Right lobe of liver (tissue), 6 donors: ENCODE results near the gene ZNF408. TPM values are rescaled to one million over a fixed set of nuclear protein-coding genes. Genes with fewer than 3 reads are reported as not detected.

ENCODE experiments used
- ATAC-seq, 4 donors: fragments of 200-7000 bp; cut with Tn5 transposase; one replicate each; pipeline ENCODE4 v1.9.1; 2020; ENCODE audit warnings: mild to moderate bottlenecking in 4 of 4, moderate library complexity in 4 of 4
- DNase-seq, 3 donors: peaks; one replicate each; pipeline ENCODE4 v3.0.0-alpha.2; 2020
- H3K27ac ChIP-seq, 3 donors: fragments of 200-600 bp; one replicate each; pipeline ENCODE4 v1.8.0; 2022
- H3K27me3 ChIP-seq, 2 donors: fragments of 200-600 bp; one replicate each; pipeline ENCODE4 v1.8.0; 2022
- H3K36me3 ChIP-seq, 4 donors: fragments of 200-600 bp; sonication (generic) in 1 of 4; one replicate each; pipeline versions ENCODE4 v1.5.1 to v1.8.0; 2017 to 2022; ENCODE audit warnings: control low read depth in 1 of 4
- H3K4me1 ChIP-seq, 4 donors: fragments of 200-600 bp; sonication (generic) in 1 of 4; one replicate each; pipeline versions ENCODE4 v1.5.1 to v1.8.0; 2017 to 2022; ENCODE audit warnings: control low read depth in 1 of 4
- H3K4me3 ChIP-seq, 3 donors: fragments of 200-600 bp; one replicate each; pipeline ENCODE4 v1.8.0; 2022
- H3K9me3 ChIP-seq, 4 donors: fragments of 200-600 bp; sonication (generic) in 1 of 4; one replicate each; pipeline versions ENCODE4 v1.5.1 to v1.8.0; 2017 to 2022; ENCODE audit warnings: control low read depth in 1 of 4
- POLR2A ChIP-seq: fragments of 450-650 bp; IDR thresholded peaks from one replicate; pipeline ENCODE4 v1.6.1; 2017; ENCODE audit warnings: antibody characterized with exemption, mild to moderate bottlenecking
- WGBS: methylation state at CpG from one replicate; pipeline ENCODE4 v1.1.6; 2018; ENCODE audit warnings: low coverage, low lambda C conversion rate; ENCODE audit not compliant: insufficient coverage; ENCODE audit errors: missing lambda C conversion rate; 5-methylcytosine and 5-hydroxymethylcytosine counted together
- intact Hi-C, 2 donors: fragments of 100-400 bp; cut with DNase I; formaldehyde crosslinking; loops; one replicate each; pipeline versions ENCODE4 v1.11.2 to v1.14.1; 2022
- total RNA-seq, 6 experiments: library from RNA; depleted of rRNA in 2 of 6; stranded (reverse); fragments of >200 nt in 2 of 6; fragmentation: NEBNext Ultra II Directional in 3 of 6; extraction: Animal tissue kit (Norgen Biotek cat#: 25700) in 3 of 6; gene quantifications; one replicate each; pipeline versions ENCODE4 v1.1.0 to v1.2.4, GENCODE V29; 2016 to 2023
- TF ChIP-seq, protein P1 (sequence below), 4 donors: fragments of 200-600 bp in 3 of 4; fragments of 450-650 bp in 1 of 4; IDR thresholded peaks; one replicate each; pipeline versions ENCODE4 v1.5.1 to v1.8.0; 2016 to 2022; ENCODE audit warnings: antibody characterized with exemption in 4 of 4, mild to moderate bottlenecking in 2 of 4
- donor health status: DM: no; HTN: yes; CAD: no.
- donor health status: DM: no; HTN: no; CAD: no.
- donor health status: DM: no; HTN: no; CAD: no.
- donor health status: DM: no; HTN: yes; CAD: no.
- donor health status: DM: no; HTN: yes; CAD: no.

The ZNF408 gene
- total RNA-seq, 6 experiments from 2014 or later: 4.0 to 16.3 (median 6.9) TPM

DNA sequence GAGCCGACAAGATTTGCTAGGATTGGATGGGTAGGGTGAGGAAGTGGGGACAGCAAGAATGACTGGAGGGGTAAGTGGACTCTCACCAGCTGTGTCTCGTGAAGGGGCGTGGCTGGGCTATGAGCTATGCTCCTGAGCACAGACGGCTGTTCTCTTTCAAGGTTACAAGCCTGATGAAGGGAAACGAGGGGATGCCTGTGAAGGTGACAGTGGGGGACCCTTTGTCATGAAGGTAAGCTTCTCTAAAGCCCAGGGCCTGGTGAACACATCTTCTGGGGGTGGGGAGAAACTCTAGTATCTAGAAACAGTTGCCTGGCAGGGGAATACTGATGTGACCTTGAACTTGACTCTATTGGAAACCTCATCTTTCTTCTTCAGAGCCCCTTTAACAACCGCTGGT lies 38.1 kb downstream of the ZNF408 start:
- no peak overlapping the region for H3K4me3 ChIP-seq
- intact Hi-C loops: no loop called here
- H3K27me3 ChIP-seq: no peaks in the 10 kb centered on the region
- H3K27ac ChIP-seq: no peak overlapping the region
- ATAC-seq (no peak), DNase-seq (peak in 1 of 3 donors; percentile 20)
- H3K4me1 ChIP-seq: peaks cover 0 to 30% (median 9%) of the 10 kb centered on the region in 4 donors
- 79% methylated on average over 5 of the region's 6 CpGs for WGBS
- H3K36me3 ChIP-seq: peaks cover 4 to 93% (median 48%) of the 10 kb centered on the region in 4 donors
- no peaks in the 10 kb centered on the region for H3K9me3 ChIP-seq
- no peak for TF ChIP-seq POLR2A
- TF ChIP-seq, protein P1, sequence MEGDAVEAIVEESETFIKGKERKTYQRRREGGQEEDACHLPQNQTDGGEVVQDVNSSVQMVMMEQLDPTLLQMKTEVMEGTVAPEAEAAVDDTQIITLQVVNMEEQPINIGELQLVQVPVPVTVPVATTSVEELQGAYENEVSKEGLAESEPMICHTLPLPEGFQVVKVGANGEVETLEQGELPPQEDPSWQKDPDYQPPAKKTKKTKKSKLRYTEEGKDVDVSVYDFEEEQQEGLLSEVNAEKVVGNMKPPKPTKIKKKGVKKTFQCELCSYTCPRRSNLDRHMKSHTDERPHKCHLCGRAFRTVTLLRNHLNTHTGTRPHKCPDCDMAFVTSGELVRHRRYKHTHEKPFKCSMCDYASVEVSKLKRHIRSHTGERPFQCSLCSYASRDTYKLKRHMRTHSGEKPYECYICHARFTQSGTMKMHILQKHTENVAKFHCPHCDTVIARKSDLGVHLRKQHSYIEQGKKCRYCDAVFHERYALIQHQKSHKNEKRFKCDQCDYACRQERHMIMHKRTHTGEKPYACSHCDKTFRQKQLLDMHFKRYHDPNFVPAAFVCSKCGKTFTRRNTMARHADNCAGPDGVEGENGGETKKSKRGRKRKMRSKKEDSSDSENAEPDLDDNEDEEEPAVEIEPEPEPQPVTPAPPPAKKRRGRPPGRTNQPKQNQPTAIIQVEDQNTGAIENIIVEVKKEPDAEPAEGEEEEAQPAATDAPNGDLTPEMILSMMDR (IDR thresholded peaks at IDR 0.05): no peak

DNA sequence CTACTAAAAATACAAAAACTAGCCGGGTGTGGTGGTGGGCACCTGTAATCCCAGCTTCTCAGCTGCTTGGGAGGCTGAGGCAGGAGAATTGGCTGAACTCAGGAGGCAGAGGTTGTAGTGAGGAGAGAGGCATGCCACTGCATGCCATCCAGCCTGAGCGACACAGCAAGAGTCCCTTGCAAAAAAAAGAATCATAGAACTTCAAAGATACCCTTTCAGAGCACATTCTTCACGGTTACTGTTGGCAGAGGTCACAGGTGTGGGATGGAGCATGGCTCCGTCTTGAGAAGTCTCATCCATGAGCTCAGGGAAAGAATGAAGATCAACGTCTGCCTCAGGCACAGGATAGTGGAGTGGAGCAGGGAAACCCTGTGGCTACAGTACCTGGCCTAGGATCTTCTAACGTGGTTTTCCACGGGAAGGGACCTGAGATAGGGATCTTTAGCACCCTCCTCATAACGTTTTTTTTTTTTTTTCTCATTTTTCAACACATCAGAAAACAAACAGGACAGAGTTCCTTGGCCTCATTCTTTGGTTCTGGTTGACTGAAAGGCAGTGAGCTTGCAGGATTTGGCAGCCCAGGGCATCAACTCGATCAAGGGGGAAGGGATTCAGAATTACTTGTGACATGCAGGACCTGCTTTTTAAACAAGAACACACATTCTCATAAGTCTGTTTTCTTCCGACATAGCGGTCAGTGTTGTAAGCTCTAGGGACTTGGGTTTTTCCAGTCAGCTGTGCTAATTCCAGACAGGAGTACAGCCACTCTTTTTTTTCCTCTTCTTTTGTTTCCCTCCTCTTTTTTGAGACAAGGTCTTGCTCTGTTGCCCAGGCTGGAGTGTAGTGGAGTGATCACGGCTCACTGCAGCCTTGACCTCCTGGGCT lies 41.0 kb downstream of the ZNF408 start:
- H3K27ac ChIP-seq: no peak overlapping the region
- no peaks in the 10 kb centered on the region for H3K27me3 ChIP-seq
- peaks cover 0 to 2% (median 0%) of the 10 kb centered on the region in 4 donors for H3K4me1 ChIP-seq
- intact Hi-C loops: no loop called here
- no peak overlapping the region for H3K4me3 ChIP-seq
- ATAC-seq (no peak), DNase-seq (no peak)
- peak; percentile 14 for TF ChIP-seq POLR2A
- TF ChIP-seq, protein P1 (IDR thresholded peaks at IDR 0.05): no peak
- WGBS: 81% methylated on average over 12 of the region's 12 CpGs
- H3K9me3 ChIP-seq: no peaks in the 10 kb centered on the region
- H3K36me3 ChIP-seq: peaks cover 4 to 82% (median 43%) of the 10 kb centered on the region in 4 donors

DNA sequence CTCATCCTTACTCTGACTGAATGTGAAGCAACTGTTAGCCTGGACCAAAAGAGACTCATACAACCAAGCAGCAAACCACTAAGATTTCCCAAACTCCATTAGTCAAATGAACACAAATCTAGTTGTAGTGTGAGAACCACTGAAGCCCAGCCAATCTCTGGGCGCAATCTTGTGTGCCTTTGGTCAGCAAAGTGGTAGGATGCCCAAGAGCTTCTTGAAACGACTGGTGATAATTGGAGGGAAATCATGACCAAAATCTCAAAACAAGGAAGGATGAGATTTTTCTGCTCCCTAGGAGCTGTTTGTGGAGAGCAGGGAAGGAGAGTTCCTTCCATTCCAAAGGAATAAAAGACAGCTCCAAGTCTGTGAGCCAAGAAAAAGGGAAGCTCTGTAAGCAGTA lies 42.2 kb downstream of the ZNF408 start:
- no peaks in the 10 kb centered on the region for H3K4me1 ChIP-seq
- intact Hi-C loops: no loop called here
- no peaks in the 10 kb centered on the region for H3K9me3 ChIP-seq
- H3K4me3 ChIP-seq: no peak overlapping the region
- DNase-seq (no peak), ATAC-seq (no peak)
- no peak overlapping the region for H3K27ac ChIP-seq
- peaks cover 4 to 72% (median 39%) of the 10 kb centered on the region in 4 donors for H3K36me3 ChIP-seq
- TF ChIP-seq POLR2A: no peak
- TF ChIP-seq, protein P1 (IDR thresholded peaks at IDR 0.05): no peak
- H3K27me3 ChIP-seq: no peaks in the 10 kb centered on the region
- 66% methylated on average over 2 of the region's 2 CpGs for WGBS

DNA sequence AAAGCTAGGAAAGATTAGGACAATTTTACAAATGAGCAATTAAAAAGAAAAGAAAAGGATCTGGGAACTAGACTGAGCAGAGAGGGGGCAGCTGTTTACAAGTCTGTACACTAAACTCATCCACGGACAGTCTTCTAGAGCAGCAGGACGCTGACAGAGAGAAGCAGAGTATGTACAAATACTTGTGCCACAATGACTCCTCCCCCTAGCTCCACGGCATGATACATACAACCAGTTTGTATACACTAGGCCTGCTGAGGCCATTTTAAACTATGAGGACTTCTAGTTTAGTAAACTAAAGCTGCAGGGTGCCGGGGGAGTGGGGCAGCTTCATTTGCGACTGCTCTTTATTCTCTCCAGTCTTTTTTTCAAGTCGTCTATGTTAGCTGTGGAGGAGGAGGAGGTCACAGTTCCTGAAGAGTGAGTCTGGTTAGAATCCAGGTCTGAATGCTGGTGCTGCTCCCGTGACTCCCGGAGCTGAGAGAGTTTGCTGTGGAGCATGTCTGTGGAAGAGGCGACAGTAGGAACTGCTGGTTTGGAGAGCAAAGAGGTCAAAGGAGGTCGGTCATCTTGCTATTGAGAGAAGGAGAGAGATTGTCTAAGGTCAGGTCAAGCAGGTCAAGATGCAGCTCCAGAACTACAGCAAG lies 43.0 kb downstream of the ZNF408 start:
- TF ChIP-seq POLR2A: no peak
- TF ChIP-seq, protein P1 (IDR thresholded peaks at IDR 0.05): no peak
- ATAC-seq (peak in 2 of 4 donors; percentile 3 to 8), DNase-seq (no peak)
- intact Hi-C loops: no loop called here
- WGBS: 62% methylated on average over 9 of the region's 10 CpGs
- Histone ChIP-seq H3K27ac (no peak overlapping the region), H3K4me1 (no peaks in the 10 kb centered on the region), H3K27me3 (no peaks in the 10 kb centered on the region), H3K9me3 (no peaks in the 10 kb centered on the region), H3K4me3 (no peak overlapping the region), H3K36me3 (peaks cover 4 to 65% (median 34%) of the 10 kb centered on the region in 4 donors)
